Measurements from ENCODE around the gene GOLGA6B.
"Not testable (repeated sequence)": the region's sequence is repeated elsewhere in the genome, so short reads cannot be mapped to it uniquely, and the experiment has no call there.

- not testable (repeated sequence) for TF ChIP-seq CTCF, POLR2AphosphoS5, EP300, POLR2A (IDR thresholded peaks at IDR 0.05)
Observed at GRCh38 chr15:72612324-72612723, 42.2 kb upstream of the GOLGA6B start.

All from sigmoid colon (tissue), 4 donors.